AG08395 (cell line): Measurements from ENCODE around the gene PRR3.
A peak's percentile ranks its signal among the peaks of the same experiment; 100 is the strongest.
"Not testable (repeated sequence)": the region's sequence is repeated elsewhere in the genome, so short reads cannot be mapped to it uniquely, and the experiment has no call there.

ENCODE experiments used
- DNase-seq: peaks from one replicate; pipeline ENCODE4 v3.0.0; 2012; ENCODE audit warnings: mixed read lengths, low spot score

Gene PRR3

GRCh38 chr6:30556906-30557682 lies at the start of gene PRR3:
TSS of gene PRR3 (plus strand) at chr6:30557295. CDS start at chr6:30557345, 50 bp downstream.
- DNase-seq, result peak; percentile 93

- no peak for DNase-seq
Observed at GRCh38 chr6:30507849-30508827, 49.0 kb upstream of the PRR3 start.

GRCh38 chr6:30508890-30509736 lies 48.0 kb upstream of the PRR3 start:
- DNase-seq, result peak; percentile 43

GRCh38 chr6:30510419-30511168 lies 46.5 kb upstream of the PRR3 start:
- no peak for DNase-seq

- no peak for DNase-seq
Observed at GRCh38 chr6:30511169-30511546, 45.9 kb upstream of the PRR3 start.

- DNase-seq, result no peak
Observed at GRCh38 chr6:30513451-30513850, 43.6 kb upstream of the PRR3 start.

- no peak for DNase-seq
Observed at GRCh38 chr6:30515106-30515505, 42.0 kb upstream of the PRR3 start.

- DNase-seq, result peak; percentile 85
Observed at GRCh38 chr6:30515944-30516753, 40.9 kb upstream of the PRR3 start.

- not testable (repeated sequence) for DNase-seq
Observed at GRCh38 chr6:30516754-30517076, 40.4 kb upstream of the PRR3 start.

GRCh38 chr6:30517767-30518504 lies 39.2 kb upstream of the PRR3 start:
- not testable (repeated sequence) for DNase-seq

- DNase-seq, result not testable (repeated sequence)
Observed at GRCh38 chr6:30518505-30519145, 38.5 kb upstream of the PRR3 start.

GRCh38 chr6:30520522-30520921 lies 36.6 kb upstream of the PRR3 start:
- no peak for DNase-seq

GRCh38 chr6:30521082-30521481 lies 36.0 kb upstream of the PRR3 start:
- DNase-seq, result not testable (repeated sequence)

GRCh38 chr6:30521952-30522351 lies 35.1 kb upstream of the PRR3 start:
- not testable (repeated sequence) for DNase-seq

GRCh38 chr6:30526444-30526843 lies 30.7 kb upstream of the PRR3 start:
- DNase-seq, result not testable (repeated sequence)

- DNase-seq, result not testable (repeated sequence)
Observed at GRCh38 chr6:30529349-30529875, 27.7 kb upstream of the PRR3 start.

- no peak for DNase-seq
Observed at GRCh38 chr6:30530014-30530413, 27.1 kb upstream of the PRR3 start.

GRCh38 chr6:30533460-30534294 lies 23.4 kb upstream of the PRR3 start:
- no peak for DNase-seq
